Choroid plexus epithelial cell (primary cell): ENCODE results near the gene CSTF2T.

ENCODE experiments used
- DNase-seq: peaks from one replicate; pipeline ENCODE4 v3.0.0-alpha.2; 2010; ENCODE audit warnings: low read depth
- H3K4me3 ChIP-seq: 2 replicates; pipeline ENCODE4 v1.5.1; 2011; ENCODE audit warnings: low read depth, mild to moderate bottlenecking, control low read depth, low read length, moderate library complexity
- CTCF ChIP-seq: conservative IDR thresholded peaks from 2 replicates; pipeline ENCODE4 v1.5.1; 2011; ENCODE audit warnings: low read depth, mild to moderate bottlenecking, control low read depth, inconsistent platforms, low read length, moderate library complexity

Gene CSTF2T

GRCh38 chr10:51667678-51668335 is 31.6 kb downstream of the CSTF2T start:
- peak; percentile 18 for DNase-seq
- TF ChIP-seq CTCF: no peak

GRCh38 chr10:51666456-51666855 is 32.9 kb downstream of the CSTF2T start:
- no peak for TF ChIP-seq CTCF
- no peak overlapping the region for H3K4me3 ChIP-seq
- DNase-seq: no peak

More at GRCh38 chr10:51667678-51668335, 31.6 kb downstream of the CSTF2T start:
- no peak overlapping the region for H3K4me3 ChIP-seq

- no peak for TF ChIP-seq CTCF
- no peak overlapping the region for H3K4me3 ChIP-seq
- no peak for DNase-seq
Observed at GRCh38 chr10:51663086-51663485, 36.3 kb downstream of the CSTF2T start.

- no peak for DNase-seq
- no peak for TF ChIP-seq CTCF
- no peak overlapping the region for H3K4me3 ChIP-seq
Observed at GRCh38 chr10:51659344-51659743, 40.1 kb downstream of the CSTF2T start.

GRCh38 chr10:51658000-51658399 is 41.4 kb downstream of the CSTF2T start:
- TF ChIP-seq CTCF: no peak
- H3K4me3 ChIP-seq: no peak overlapping the region
- DNase-seq: no peak

GRCh38 chr10:51656503-51656902 is 42.9 kb downstream of the CSTF2T start:
- no peak for TF ChIP-seq CTCF
- DNase-seq: no peak
- H3K4me3 ChIP-seq: no peak overlapping the region

- TF ChIP-seq CTCF: no peak
- DNase-seq: no peak
Observed at GRCh38 chr10:51654918-51655317, 44.5 kb downstream of the CSTF2T start.

More at GRCh38 chr10:51654918-51655317, 44.5 kb downstream of the CSTF2T start:
- no peak overlapping the region for H3K4me3 ChIP-seq
